Thyroid gland (tissue), 4 donors: Measurements from ENCODE around the gene RPL32.

Experiments
- POLR2A ChIP-seq, 2 donors: fragments of 450-650 bp; IDR thresholded peaks; one replicate each; pipeline ENCODE4 v1.6.1; 2017; ENCODE audit warnings: antibody characterized with exemption in 2 of 2, mild to moderate bottlenecking in 2 of 2, moderate library complexity in 1 of 2
- TF ChIP-seq, protein P1 (sequence below), 6 experiments: fragments of 200-600 bp in 3 of 6; fragments of 450-650 bp in 3 of 6; sonication (generic) in 3 of 6; IDR thresholded peaks; one replicate each; pipeline ENCODE4 v1.5.1; 2016 to 2019; ENCODE audit warnings: antibody characterized with exemption in 6 of 6, mild to moderate bottlenecking in 2 of 6, inconsistent platforms in 1 of 6, moderate library complexity in 1 of 6

DNA sequence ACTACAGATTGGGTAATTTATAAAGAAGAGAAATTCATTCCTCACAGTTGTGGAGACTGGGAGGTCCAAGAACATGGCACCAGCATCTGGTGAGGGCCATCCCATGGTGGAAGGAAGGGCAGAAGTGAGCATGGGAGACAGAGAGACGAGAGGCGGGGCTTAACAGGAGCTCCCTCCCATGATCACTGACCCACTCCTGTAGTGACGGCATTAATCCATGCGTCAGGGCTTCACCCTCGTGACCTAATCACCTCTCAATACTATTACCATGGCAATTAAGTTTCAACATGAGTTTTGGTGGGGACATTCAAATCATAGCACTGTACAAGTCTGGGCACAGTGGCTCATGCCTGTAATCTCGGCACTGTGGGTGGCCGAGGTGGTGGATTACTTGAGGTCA, 17.1 kb downstream of the RPL32 start:
- TF ChIP-seq POLR2A (IDR thresholded peaks at IDR 0.05): no peak
- TF ChIP-seq, protein P1, sequence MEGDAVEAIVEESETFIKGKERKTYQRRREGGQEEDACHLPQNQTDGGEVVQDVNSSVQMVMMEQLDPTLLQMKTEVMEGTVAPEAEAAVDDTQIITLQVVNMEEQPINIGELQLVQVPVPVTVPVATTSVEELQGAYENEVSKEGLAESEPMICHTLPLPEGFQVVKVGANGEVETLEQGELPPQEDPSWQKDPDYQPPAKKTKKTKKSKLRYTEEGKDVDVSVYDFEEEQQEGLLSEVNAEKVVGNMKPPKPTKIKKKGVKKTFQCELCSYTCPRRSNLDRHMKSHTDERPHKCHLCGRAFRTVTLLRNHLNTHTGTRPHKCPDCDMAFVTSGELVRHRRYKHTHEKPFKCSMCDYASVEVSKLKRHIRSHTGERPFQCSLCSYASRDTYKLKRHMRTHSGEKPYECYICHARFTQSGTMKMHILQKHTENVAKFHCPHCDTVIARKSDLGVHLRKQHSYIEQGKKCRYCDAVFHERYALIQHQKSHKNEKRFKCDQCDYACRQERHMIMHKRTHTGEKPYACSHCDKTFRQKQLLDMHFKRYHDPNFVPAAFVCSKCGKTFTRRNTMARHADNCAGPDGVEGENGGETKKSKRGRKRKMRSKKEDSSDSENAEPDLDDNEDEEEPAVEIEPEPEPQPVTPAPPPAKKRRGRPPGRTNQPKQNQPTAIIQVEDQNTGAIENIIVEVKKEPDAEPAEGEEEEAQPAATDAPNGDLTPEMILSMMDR (IDR thresholded peaks at IDR 0.05): no peak
